SHP77 treated with DMSO at 0.1 percent for 48 hours (cell line): Measurements from ENCODE around the gene KLHL1.

ENCODE experiments used
- DNase-seq: peaks from one replicate; lab custom pipeline; 2025; lab: John Stamatoyannopoulos, UW

The KLHL1 gene

DNA sequence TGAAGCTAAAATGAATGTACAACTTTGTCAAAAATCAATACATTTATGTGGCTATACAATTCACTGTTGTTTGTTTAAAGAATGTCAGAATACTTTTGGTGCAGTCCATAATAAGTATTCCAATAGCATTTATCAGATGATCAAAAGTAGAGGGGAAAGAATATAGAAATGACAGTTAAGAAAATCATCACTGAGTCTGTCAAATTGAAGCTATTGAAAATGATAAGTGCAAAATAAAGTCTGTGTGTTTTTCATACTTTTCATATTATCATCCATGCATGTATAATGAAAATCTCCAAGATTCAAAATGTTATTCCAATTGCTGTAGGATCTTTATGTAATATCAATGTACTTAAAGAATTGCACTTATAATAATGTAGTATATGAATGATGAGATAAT, 93.9 kb downstream of the KLHL1 start:
- no peak for DNase-seq

DNA sequence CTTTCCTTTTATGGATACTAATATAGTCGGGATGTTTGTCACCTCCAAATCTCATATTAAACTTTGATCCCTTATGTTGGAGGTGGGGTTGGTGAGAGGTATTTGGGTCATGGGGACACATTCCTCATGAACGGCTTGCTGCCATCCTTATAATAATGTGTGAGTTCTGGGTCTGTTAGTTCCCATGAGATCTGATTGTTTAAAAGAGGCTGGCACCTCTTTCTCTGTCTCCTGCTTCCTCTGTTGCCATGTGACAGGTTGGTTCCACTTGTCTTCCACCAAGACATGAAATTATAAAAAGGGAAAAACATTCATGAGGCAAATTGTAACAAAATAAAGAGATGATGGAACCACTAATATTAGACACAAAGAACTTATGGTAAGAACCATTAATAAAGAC, 108.4 kb downstream of the KLHL1 start:
- DNase-seq = no peak

DNA sequence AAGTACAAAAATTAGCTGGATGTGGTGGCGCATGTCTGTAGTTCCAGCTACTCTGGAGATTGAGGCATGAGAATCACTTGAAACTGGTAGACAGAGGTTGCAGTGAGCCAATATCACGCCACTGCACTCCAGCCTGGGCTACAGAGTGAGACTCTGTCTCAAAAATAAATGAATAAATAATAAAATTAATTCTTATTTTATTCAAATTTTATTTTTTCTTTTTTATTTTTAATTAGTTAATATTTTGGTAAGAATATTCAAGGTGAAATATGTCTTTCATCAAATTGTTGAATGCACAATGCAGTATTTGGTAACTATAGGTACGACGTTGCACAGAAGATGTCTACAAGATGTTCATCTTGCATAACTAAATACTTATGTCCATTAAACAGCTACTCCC, 111.2 kb downstream of the KLHL1 start:
- DNase-seq = no peak

DNA sequence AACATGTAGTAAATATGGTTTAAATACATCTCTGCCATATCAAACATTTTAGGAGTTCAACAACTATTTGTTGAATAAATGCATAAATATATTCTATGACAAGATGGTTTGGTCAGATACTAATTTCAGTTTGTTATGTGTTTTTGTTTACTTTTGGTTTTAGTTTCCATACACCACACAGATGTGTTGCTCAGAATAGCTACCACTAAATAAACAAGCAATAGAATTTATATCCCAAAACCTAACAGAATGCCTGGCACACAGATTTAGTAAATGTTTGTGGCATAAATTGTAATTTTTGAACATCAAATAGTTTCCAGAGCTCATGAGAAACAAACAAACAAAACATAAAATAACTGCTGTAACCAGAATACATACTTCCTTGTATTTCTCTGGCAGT, 127.5 kb downstream of the KLHL1 start:
- DNase-seq = no peak

DNA sequence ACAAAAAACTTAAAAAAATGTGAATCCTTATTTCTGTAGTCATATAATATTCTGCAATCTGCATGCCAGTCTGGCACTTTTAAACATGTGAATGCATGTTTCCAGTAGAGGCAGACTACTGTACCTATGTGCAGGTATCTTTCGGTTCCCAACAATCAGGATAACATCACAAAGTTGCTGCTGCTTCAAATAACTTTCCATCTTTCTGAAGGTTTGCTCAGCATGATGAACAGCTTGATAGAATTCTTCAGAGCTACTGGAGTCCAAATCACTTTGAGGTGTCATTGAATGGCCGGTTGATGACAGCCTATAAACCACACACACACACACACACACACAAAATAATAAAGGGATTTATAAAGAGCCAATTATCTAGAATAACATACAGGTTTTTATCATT, 132.8 kb downstream of the KLHL1 start:
- DNase-seq = no peak

DNA sequence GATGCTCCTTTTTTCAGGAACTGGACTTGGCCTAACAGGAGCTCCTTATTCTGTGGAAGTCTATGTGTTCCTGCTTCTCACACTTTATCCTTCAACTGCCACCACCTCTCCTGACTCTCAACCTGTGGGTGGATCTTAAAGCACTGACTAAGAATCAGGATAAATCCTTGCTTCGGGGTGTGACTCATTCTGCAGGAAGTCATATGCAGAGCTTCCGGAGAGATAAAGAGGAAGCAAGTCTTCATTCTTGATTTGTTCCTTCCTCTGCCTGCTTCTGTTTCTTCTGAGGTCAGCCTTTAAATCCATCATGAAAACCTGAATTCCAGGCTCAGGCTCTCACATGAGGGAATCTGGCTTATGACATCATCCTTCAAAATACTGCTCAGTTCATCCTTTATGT, 137.7 kb downstream of the KLHL1 start:
- no peak for DNase-seq

DNA sequence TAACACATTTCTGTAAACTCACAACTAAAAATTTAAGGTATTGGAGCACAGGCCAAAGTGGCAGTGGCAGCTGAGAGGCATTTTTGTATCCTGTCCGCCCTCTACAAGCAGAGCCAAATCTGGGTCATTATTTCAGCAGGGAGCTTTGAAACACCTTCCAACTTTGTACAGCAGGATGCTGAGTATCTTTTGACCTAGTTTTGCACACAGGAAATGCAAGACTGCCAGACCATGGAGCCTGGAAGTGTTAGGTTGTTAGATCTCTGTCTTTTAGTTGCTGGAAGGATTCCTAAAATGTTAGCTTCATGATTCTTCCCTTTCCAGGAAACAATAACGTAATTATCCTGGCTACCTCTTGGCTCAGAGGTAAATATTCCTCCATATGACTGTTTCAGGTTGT, 149.2 kb downstream of the KLHL1 start:
- no peak for DNase-seq

DNA sequence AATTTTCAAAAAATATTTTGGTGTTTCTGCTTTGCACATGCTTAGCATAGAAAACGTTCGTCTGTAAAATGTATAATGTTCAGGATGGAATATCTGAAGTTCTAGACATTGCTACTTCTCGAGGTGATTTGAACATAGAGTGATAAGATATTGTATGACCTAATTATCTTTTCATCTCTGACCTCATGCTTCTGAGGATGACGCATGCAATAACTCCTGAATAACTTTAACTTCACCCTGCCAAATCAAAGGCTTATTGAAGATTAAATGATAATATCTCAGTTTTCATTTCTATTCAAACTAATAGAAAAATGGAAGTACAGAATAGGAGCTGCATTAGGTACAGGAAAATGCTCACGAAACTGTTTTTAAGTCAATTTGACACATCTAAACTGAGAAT, 151.4 kb downstream of the KLHL1 start:
- DNase-seq = no peak

DNA sequence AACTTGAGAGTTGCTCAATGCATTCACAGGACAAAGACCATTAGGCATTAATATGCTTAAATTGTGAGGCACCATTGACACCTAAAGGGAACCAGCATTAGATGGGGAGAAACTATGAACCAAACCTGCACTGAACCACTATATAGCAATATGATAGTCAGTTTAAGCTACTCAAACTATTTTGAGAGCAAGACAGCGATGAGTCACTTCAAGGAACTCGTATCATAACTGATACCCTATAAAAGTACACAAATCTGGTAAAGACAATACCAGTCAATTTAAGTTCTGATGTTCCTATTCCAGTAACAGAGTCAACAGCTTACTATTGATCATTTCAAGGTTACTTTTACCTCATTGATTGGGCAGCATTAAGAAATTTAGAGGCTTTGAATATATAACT, 151.9 kb downstream of the KLHL1 start:
- no peak for DNase-seq

DNA sequence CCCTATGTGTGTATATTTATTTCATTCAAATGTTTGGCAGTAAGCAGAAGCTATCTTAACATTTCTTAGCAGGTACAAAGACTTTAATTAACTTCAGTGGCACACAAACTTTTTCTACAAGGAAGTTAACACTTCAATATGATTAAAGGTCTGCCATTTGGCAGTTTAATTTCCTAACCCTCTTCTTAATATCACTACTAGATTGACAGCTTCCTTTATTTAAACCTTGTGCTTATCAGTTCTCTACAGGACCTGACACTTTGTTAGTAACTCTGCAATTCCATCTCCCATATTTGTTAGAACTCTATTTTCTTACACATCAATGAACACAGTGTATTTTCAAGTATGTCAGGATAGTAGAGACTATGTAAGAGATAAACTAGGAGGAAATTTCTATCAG, 153.0 kb downstream of the KLHL1 start:
- DNase-seq = no peak

DNA sequence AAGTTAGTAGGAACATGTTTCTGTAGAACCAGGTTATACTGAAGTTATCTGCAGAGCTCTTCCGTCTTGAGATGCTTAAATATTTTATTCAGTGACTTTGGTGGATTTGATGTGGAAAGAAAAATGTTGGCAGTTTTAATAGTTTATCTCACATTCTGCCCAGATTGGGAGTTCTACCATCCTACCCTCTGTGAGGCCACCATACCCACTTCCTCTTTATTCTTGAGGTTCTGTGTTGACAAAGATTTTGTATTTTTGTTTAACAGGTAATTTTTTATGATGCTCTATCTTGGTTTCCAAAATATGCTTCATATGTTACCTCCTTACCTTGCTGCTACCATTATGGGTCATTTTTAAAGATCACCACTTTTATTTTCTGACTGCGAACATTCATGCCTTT, 156.8 kb downstream of the KLHL1 start:
- no peak for DNase-seq

DNA sequence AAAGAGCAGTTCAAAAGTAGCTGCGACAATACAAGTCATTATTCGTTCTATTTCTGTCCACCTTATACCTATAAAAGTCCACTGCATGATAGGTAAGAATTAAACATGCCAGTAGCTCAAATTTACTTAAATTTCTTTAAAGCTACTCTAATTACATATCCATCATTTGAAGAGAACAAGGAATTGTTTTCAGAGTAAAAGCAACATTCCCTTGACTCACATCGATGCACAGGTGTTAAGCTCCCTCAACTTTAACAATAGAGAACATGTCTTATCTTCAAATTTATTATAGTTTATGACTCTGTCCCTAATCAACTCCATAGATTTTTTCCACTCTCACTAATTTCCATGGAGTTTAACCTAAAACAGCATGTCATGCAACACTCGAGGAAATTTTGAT, 158.1 kb downstream of the KLHL1 start:
- DNase-seq = no peak

DNA sequence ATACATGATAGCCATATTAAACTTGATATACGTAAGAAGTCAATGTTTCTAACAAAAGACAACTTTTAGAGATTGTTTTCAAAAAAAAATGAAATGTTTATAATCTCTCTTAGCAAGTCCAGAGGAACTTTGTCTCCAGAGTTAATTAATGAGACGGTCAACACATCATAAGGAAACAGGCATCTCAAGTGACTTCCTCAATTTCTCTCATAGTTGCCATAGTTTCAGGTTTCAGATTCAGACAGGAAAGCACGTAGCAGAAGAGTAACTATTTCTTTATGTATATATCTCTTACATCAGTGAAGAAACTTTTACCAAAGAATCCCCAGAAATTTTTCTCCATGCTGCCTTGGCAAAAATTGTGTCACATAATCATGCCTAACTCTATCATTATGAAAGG, 160.2 kb downstream of the KLHL1 start:
- DNase-seq = no peak

DNA sequence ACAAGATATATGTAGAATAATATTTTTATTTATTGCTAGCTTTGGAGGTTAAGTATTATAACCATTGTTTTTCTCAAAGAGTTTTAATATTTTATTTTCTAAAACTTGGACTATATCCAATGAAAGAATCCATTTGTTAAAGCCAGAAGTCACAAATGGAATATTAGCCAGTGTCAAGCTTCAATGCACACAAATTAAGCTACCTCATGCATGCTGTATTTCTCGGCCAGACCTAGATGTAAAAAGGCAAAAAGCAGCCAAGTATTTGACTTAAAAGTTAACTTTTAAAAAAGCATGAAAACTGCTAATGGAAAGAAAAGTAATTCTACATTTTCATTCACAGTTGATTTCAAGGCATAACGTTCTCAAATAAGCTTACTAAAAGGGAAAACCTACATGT, 160.7 kb downstream of the KLHL1 start:
- no peak for DNase-seq

DNA sequence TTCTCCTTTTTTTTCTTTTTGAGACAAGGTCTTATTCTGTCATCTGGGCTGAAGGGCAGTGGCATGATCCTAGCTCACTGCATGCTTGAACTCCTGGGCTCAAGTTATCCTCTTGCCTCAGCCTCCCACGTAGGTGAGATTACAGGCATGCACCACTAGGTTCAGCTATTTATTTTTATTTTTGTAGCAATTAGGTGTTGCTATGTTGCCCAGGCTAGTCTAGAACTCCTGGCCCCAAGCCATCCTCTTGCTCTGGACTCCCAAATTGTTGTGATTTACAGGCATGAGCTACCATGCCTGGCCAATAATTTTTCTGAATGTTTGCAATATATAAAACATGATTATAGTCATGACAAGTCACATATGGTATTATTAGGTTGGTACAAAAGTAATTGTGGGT, 161.7 kb downstream of the KLHL1 start:
- DNase-seq = no peak

DNA sequence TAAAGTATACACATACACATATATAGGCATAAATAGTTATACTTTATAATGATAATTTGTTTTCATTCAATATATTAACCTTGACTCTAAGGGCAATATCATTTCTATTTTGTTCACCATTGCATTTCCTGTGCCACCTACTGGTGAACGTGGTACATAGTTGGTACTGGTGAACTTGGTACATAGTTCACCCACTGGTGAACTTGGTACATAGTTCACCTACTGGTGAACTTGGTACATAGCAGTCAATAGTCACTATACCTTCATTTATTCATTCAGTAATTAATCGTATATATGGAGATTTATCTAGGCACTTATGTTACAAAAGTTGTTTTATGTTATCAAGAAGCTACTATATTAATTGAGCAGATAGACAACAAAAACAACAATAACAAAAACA, 173.2 kb downstream of the KLHL1 start:
- peak; percentile 9 for DNase-seq

DNA sequence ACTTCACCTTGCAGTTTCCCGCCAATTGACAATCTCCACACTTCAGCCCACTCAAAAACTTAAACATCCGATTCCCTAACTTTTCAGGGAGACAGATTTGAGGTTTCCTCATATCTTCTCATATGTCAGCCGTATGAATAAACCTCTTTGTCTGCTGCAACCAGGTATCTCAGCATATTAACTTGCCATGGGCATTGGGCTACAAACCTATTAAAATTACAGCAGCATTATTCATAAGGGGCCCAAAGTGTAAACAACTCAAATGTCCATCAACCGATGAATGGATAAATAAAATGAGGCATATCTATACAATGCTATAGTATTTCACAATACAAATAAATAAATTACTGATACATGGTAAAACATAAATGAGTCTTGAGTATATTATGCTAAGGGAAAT, 180.0 kb downstream of the KLHL1 start:
- DNase-seq = no peak

DNA sequence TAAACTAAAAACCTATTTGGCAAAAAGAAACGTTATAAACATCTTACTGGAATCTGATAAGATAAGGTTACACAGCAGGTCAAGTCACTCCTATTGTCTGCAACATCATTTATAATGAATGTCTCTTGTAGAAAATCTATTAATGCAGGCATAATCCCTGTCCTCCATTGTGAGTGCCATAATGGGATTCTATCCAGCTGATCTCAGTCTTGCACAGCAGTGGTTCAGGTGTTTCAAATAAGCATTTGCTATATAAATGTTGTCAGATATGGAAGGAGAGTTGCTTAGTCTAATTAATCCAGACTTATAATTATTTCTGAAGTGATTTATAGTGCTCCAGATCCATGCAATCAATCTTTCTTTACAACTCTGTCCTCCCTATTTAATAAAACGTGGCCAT, 187.1 kb downstream of the KLHL1 start:
- DNase-seq = no peak

DNA sequence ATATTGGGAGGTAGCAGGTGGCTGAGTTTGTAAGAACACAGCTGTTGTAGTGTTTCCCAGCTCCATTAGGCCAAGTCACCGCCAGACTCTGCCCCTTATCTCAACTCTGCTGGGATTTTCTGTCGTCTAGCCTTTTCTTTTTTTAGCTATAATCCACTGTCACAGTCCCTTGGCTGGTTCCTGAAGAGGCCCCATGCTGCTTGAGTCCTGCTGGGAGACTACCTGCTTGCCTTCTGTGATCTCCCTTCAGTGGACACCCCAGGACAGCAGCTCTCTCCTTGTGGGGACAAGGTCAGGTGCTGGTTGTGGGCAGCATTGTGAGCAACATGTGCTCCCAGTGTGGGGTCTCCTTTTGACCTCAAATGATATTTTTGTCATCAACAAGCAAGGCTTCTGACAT, 195.6 kb downstream of the KLHL1 start:
- DNase-seq = no peak

DNA sequence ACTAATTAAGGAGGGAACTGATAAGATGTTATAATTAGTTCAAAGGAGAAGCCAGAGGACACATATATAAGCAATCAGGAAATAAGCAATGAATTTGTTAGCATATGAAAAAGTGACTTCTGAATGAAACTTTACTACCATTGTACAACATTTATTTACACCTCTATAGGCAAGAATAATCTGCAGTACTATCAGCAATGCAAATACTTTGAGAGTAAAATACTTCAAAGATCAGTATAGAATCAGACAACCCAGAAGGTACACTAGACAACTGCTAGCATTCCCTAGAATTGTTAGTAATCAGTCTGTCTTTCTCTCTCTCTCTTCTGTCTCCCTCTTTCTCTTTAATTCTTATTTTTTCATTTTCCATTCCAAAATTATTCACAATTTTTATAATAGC, 197.5 kb downstream of the KLHL1 start:
- DNase-seq = no peak

DNA sequence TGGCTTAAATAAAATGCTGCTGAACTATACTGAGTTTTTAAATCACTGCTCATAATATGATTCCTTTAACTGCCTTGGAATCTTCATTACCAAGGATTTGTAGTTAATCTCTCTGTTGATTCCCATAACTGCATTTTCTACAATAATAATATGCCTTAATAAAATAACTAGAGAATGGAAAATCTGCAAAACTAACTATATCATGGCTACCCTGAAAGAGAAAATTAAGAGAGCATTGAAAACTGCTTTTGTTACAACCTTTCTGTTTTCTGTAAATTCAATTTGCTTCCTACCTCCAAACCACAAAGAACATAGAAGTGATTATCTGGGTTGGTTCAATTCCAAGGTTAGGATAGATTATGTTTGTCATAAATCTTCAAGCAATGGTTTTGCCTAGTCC, 203.5 kb downstream of the KLHL1 start:
- no peak for DNase-seq

DNA sequence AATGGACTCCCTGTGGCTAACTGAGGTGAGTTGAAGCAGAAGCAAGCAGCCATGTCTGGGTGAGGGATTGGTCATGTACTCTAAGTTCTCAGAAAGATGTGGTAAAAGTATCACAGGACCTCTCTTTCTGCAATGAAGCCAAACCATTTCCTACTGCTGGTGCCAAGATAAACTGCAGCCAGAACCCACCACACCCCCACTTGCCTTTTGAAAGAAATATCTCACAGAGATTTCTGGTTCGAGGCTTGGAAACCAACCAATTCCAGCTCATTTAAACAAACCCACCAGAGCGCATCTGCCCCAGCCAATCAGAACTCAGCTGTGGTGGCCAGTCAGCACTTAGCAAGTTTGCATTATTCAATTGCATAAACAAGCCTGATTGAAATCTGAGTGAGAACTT, 205.2 kb downstream of the KLHL1 start:
- DNase-seq = no peak

DNA sequence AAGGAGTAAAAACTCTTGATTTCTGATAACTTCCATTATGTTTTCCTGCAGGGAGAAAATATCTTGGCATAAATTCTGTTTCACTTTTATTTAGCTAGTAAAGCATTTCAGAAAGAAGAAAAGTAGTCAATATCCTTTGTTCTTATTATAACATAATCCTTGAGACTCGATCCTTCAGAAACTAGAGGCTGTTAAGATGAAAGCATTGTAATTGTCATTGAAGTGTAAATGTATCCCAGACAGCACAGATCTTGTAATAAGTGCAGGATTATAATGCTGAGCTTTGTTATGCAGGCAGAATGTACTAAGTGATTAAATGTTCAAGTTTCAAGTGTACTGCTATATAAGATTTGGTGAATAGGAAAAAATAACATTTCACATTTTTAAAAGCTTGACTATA, 225.8 kb downstream of the KLHL1 start:
- DNase-seq = no peak

DNA sequence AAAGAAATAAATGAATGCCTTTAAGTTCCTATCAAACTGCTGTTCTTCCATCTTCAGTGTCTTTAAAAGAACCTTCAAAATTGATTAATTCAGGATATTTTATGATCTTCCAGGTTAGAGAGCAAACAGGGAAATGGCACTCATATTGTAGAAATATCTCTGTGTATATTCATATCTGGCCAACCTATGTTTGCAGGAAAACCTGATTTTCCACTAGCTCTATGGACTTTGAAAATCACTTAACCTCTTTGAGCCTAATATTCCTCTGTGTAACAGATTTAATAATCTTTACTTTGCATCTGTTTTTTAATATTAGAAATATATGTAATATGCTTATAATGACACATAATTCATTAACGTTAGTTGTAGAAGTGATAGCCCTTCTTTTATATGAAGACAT, 228.3 kb downstream of the KLHL1 start:
- DNase-seq = no peak

DNA sequence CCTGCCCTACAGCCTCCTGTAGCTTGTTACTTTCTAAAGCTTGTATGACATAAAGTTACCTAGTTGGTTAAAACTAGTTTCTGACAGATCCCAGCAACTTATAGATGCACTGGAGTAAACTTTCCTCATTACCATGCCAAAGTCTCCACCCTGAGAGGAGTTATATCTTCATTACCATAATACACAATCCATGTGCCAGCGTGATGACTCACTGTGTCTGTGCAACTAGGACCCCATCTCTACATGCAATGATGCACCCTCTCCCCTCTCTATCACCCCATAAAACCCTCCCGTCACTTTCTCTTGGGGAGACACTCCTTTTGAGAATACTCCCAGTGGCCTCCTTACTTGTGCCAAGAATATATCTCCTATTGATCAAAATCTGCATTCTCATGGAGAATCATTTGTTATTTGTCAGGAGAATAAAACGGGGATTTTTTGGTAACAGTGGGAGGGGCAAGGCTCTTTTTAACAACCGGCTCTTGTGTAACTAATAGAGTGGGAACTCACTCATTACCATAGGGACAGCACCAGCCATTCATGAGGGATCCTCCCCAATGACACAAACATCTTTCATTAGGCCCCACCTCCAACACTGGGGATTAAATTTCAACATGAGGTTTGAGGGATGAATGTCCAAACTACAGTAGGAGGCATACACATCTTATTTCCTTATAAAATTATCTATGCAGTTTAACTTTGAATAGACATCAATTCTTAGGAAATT, 235.8 kb downstream of the KLHL1 start:
- DNase-seq = no peak
